Astrocyte of the cerebellum (primary cell): Measurements from ENCODE around the gene RPS6KA2.
"Not testable (repeated sequence)": the region's sequence is repeated elsewhere in the genome, so short reads cannot be mapped to it uniquely, and the experiment has no call there.

Source experiments
- DNase-seq: peaks from one replicate; pipeline ENCODE4 v3.0.0-alpha.2; 2011; ENCODE audit warnings: low read depth
- H3K4me3 ChIP-seq: 2 replicates; pipeline ENCODE4 v1.5.1; 2011; ENCODE audit warnings: mild to moderate bottlenecking, low read depth, low read length, moderate library complexity
- CTCF ChIP-seq: IDR thresholded peaks from 2 replicates; pipeline ENCODE4 v1.5.1; 2012; ENCODE audit warnings: low read length, low read depth, moderate library complexity, mild to moderate bottlenecking; ENCODE audit errors: missing control alignments
- in situ Hi-C: cut with HindIII; loops from 2 replicates; pipeline ENCODE4 v1.10.0; 2017; ENCODE audit warnings: low sequenced_read_pairs

The RPS6KA2 gene

GRCh38 chr6:166538297-166539010 is 88.6 kb downstream of the RPS6KA2 start:
- TF ChIP-seq CTCF = no peak
- in situ Hi-C loops = no loop called here
- H3K4me3 ChIP-seq = no peak overlapping the region
- DNase-seq = no peak

- no peak overlapping the region for H3K4me3 ChIP-seq
- DNase-seq = no peak
- in situ Hi-C loops = no loop called here
- TF ChIP-seq CTCF = no peak
These were observed 92.2 kb downstream of the RPS6KA2 start for GRCh38 chr6:166534658-166535406.

GRCh38 chr6:166533205-166533824 is 93.7 kb downstream of the RPS6KA2 start:
- DNase-seq = no peak
- H3K4me3 ChIP-seq = no peak overlapping the region
- in situ Hi-C loops = no loop called here
- no peak for TF ChIP-seq CTCF

GRCh38 chr6:166532302-166532701 is 94.7 kb downstream of the RPS6KA2 start:
- no peak for DNase-seq
- no peak for TF ChIP-seq CTCF
- in situ Hi-C loops = no loop called here
- no peak overlapping the region for H3K4me3 ChIP-seq

- DNase-seq = no peak
- TF ChIP-seq CTCF = no peak
- in situ Hi-C loops = no loop called here
- H3K4me3 ChIP-seq = no peak overlapping the region
These were observed 96.6 kb downstream of the RPS6KA2 start for GRCh38 chr6:166530211-166531095.

GRCh38 chr6:166529586-166529985 is 97.5 kb downstream of the RPS6KA2 start:
- H3K4me3 ChIP-seq = no peak overlapping the region
- TF ChIP-seq CTCF = no peak
- no peak for DNase-seq
- in situ Hi-C loops = no loop called here

- H3K4me3 ChIP-seq, DNase-seq, in situ Hi-C loops: not testable (repeated sequence)
These were observed 98.0 kb downstream of the RPS6KA2 start for GRCh38 chr6:166529058-166529457.
